Activated naive CD4-positive, alpha-beta T cell treated with anti-CD3 and anti-CD28 coated beads, Interleukin-2, amount 10 ng/mL, durations not matched to agents 7 days and 5 days (primary cell): Measurements from ENCODE around the gene HSPB7.
A peak's percentile ranks its signal among the peaks of the same experiment; 100 is the strongest.
"Not testable (repeated sequence)": the region's sequence is repeated elsewhere in the genome, so short reads cannot be mapped to it uniquely, and the experiment has no call there.

Source experiments
- CTCF ChIA-PET: fragments of 350-600 bp; sonication (Branson Sonifier 250); formaldehyde crosslinking; loops from one replicate; lab custom pipeline; 2021; ENCODE audit warnings: antibody characterized with exemption; lab: Charles Lee
- DNase-seq: peaks from one replicate; pipeline ENCODE4 v3.0.0-alpha.2; 2020
- H3K27ac Mint-ChIP-seq: one replicate; pipeline ENCODE4 v1.8.0; 2021; ENCODE audit warnings: mild to moderate bottlenecking, moderate library complexity, mixed read lengths
- H3K27me3 Mint-ChIP-seq: one replicate; pipeline ENCODE4 v1.8.0; 2021; ENCODE audit warnings: mild to moderate bottlenecking, mixed read lengths
- H3K36me3 Mint-ChIP-seq: one replicate; pipeline ENCODE4 v1.8.0; 2021; ENCODE audit warnings: mixed read lengths
- H3K4me1 Mint-ChIP-seq: one replicate; pipeline ENCODE4 v1.8.0; 2021; ENCODE audit warnings: mixed read lengths
- H3K4me3 Mint-ChIP-seq: one replicate; pipeline ENCODE4 v1.8.0; 2021; ENCODE audit warnings: mild to moderate bottlenecking, moderate library complexity, mixed read lengths
- H3K9me3 Mint-ChIP-seq: one replicate; pipeline ENCODE4 v1.8.0; 2021; ENCODE audit warnings: mixed read lengths

Gene HSPB7

DNA sequence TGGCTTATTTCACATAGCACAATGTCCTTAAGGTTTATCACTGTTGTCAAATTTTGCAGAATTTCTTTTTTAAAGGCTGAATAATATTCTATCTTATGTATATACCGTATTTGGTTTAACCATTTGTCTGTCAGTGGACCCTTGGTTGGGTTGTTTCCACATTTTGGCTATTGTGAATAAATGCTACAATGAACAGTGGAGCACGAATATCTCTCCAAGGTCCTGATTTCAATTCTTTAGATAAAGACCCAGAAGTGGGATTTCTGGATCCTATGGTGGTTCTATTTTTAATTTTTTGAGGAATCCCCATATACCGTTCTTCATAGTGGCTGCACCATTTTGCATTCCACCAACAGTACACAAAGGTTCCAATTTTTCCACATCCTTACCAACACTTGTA is 36.2 kb downstream of the HSPB7 start:
- CTCF ChIA-PET, result interaction anchor here (1.0 to 1.2 kb wide), 2 partner anchors 14 to 56 kb away, joined by 3 read pairs; no protein-coding TSS in a partner anchor
- DNase-seq, result no peak
- Mint-ChIP-seq H3K4me1 (peaks cover under 1% of the 10 kb centered on the region), H3K9me3 (peaks cover 2% of the 10 kb centered on the region), H3K27ac (no peak overlapping the region), H3K36me3 (peaks cover 1% of the 10 kb centered on the region), H3K4me3 (no peak overlapping the region), H3K27me3 (peaks cover 12% of the 10 kb centered on the region)

DNA sequence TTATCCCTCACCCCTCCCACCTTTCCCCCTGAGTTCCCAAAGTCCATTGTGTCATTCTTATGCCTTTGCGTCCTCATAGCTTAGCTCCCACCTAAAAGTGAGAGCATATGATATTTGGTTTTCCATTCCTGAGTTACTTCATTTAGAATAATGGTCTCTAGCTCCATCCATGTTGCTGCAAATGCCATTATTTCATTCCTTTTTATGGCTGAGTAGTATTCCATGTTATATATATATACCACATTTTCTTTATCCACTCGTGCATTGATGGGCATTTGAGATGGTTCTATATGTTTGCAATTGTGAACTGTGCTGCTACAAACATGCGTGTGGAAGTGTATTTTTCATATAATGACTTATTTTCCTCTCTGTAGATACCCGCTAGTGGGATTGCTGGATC is 39.9 kb downstream of the HSPB7 start:
- H3K27me3 Mint-ChIP-seq, H3K27ac Mint-ChIP-seq, H3K4me3 Mint-ChIP-seq, DNase-seq, H3K9me3 Mint-ChIP-seq, H3K36me3 Mint-ChIP-seq, CTCF ChIA-PET: not testable (repeated sequence)
- peaks cover 27% of the 10 kb centered on the region for H3K4me1 Mint-ChIP-seq

DNA sequence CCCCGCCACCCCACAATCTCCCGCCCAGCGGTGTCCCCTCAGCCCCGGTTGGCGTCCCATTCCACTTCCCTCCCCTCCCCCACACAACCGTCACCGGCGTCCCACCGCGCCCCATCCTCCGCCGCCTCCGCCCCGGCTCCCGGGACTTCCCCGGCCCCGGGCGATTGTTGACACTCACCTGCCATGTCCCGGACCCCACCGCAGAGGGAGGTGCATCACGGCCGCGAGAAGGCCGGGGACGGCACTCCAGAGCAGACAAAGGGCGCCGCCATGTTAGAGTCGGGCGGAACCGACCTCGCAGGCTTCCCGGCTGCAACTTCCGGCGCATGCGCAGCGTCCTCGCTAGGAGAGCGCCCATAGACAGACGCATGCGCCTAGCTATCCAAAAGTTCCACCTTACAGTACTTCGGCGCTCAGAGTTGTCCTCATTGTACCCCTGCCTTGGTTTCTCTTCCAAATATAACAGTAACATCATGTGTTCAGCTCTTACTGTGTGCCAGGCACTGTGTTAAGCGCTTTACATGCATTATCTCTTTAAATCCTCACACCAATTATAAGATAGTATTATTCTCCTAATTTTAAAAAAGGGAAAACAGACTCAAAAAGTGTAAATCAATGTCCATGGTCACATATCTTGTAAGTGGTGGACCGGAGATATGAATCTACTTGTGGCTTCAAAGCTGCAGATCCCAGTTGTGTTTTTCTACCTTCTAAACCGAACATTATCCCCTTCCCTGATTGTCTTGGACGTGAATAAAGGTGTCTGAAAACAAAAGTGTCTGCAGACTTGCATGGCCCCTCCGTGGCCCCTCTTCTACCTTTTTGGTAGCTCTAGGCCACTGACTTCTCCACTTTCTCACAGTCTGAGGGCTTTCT is 41.8 kb downstream of the HSPB7 start, which contains the start of gene ZBTB17:
Gene ZBTB17 (minus strand): TSS at position 297 of the 876 bp plus-strand sequence. CDS start 27,606 bp downstream, outside the sequence.
- H3K4me1 Mint-ChIP-seq, result peaks cover 31% of the 10 kb centered on the region
- peak; percentile 96 for DNase-seq
- H3K4me3 Mint-ChIP-seq, result peak within 1 kb of the TSS; percentile 89
- CTCF ChIA-PET, result interaction anchor here (0.5 to 1.5 kb wide), 5 partner anchors 16 to 161 kb away, joined by 3 to 10 read pairs (median 4); no protein-coding TSS in a partner anchor
- H3K27me3 Mint-ChIP-seq, result no peaks in the 10 kb centered on the region
- H3K27ac Mint-ChIP-seq, result peak within 1 kb of the TSS; percentile 86
- peaks cover 22% of the 10 kb centered on the region for H3K36me3 Mint-ChIP-seq
- H3K9me3 Mint-ChIP-seq, result peaks cover 5% of the 10 kb centered on the region

DNA sequence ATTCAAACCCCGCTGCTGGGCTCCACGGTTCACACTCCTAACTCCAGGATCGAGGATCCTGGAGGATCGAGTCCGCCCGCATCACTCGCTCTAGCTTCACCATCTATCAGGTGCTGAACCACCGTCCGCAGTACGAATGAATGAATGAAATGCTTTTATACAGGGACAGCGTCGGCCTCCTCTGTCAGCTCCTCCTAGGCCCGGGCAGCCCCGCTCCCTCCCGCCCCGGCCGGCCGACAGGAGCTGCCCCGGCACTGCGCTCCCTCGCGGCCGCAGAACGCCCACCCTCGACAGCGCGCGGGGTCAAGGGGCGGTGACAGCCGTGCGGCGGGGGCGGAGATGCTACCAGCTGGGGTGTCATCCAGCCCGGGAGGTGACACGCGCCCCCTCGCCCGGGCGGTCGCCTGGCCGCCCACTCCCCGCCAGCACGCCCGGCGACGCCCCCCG is 42.5 kb downstream of the HSPB7 start:
- CTCF ChIA-PET, result interaction anchor here (0.5 to 1.5 kb wide), 4 partner anchors 15 to 160 kb away, joined by 3 to 10 read pairs (median 4); no protein-coding TSS in a partner anchor
- H3K4me1 Mint-ChIP-seq, result peaks cover 33% of the 10 kb centered on the region

DNA sequence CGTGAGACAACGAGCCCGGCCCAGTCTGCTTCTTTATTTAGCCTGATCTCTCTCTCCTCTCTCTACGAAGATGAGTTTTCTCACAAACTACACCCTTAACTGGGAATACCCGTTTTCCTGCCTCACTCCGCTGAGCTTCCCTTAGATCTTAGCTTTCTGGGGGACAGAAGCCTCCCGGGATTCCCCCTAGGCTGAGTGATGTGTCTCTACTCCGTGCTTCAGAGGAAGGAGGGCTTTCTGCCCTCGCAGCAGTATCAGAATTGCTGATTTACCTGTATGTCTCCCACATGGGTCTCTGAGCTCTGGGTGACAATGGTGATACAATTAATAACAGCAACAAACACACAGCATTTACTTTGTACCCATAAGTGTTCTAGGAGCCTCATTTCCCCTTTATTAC is 43.0 kb downstream of the HSPB7 start:
- Mint-ChIP-seq H3K4me1 (peaks cover 33% of the 10 kb centered on the region), H3K27ac (peak overlapping the region; percentile 42), H3K27me3 (no peaks in the 10 kb centered on the region), H3K9me3 (peaks cover 5% of the 10 kb centered on the region), H3K36me3 (peaks cover 32% of the 10 kb centered on the region), H3K4me3 (peak overlapping the region; percentile 89)
- CTCF ChIA-PET, result no interaction called here
- DNase-seq, result no peak

More for the DNA sequence above, 42.5 kb downstream of the HSPB7 start:
- H3K27me3 Mint-ChIP-seq, result no peaks in the 10 kb centered on the region
- peak overlapping the region; percentile 89 for H3K4me3 Mint-ChIP-seq
- H3K36me3 Mint-ChIP-seq, result peaks cover 27% of the 10 kb centered on the region
- DNase-seq, result peak; percentile 78
- peaks cover 5% of the 10 kb centered on the region for H3K9me3 Mint-ChIP-seq
- peak overlapping the region; percentile 42 for H3K27ac Mint-ChIP-seq

DNA sequence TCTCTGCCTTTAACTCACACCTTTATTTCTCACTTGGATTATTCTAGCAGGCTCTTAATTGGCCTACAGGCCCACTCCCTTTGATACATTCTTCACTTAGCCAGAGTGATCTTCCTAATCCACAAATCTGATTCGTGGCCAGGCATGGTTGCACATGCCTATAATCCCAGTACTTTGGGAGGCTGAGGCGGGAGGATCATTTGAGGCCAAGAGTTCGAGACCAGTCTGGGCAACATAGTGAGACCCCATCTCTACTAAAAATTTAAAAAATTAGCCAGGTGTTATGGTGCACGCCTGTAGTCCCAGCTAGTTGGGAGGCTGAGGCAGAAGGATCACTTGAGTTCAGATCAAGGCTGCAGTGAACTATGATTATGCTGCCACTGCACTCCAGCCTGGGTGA is 44.1 kb downstream of the HSPB7 start:
- Mint-ChIP-seq H3K36me3 (peaks cover 37% of the 10 kb centered on the region), H3K27ac (no peak overlapping the region), H3K27me3 (no peaks in the 10 kb centered on the region), H3K4me3 (no peak overlapping the region), H3K9me3 (peaks cover 5% of the 10 kb centered on the region), H3K4me1 (peaks cover 33% of the 10 kb centered on the region)
- DNase-seq, result no peak
- CTCF ChIA-PET, result interaction anchor here (1.0 kb wide), 1 partner anchor 10 kb away, joined by 3 read pairs; no protein-coding TSS in a partner anchor

DNA sequence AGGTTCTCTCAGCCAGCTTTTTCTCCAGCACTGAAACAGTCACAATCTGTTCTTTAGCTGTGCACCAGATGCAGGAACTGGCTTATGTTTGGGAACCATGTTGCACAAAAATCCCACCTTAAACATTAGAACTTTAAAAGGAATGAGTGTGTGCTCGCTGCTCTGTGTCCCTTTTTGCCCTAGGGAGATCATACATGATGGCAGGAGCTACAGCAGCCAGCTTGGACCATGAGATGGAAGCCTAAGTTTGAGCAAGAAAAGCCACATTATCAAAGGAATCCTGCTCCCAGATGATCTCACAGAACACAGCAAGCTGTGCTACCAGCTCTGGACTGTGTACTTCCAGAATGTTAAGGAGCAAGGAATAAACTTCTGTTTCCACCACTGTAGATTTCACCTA is 45.4 kb downstream of the HSPB7 start:
- H3K4me3 Mint-ChIP-seq, result no peak overlapping the region
- no peak for DNase-seq
- H3K4me1 Mint-ChIP-seq, result peaks cover 44% of the 10 kb centered on the region
- peaks cover 5% of the 10 kb centered on the region for H3K9me3 Mint-ChIP-seq
- H3K27me3 Mint-ChIP-seq, result no peaks in the 10 kb centered on the region
- CTCF ChIA-PET, result no interaction called here
- peaks cover 46% of the 10 kb centered on the region for H3K36me3 Mint-ChIP-seq
- H3K27ac Mint-ChIP-seq, result no peak overlapping the region

DNA sequence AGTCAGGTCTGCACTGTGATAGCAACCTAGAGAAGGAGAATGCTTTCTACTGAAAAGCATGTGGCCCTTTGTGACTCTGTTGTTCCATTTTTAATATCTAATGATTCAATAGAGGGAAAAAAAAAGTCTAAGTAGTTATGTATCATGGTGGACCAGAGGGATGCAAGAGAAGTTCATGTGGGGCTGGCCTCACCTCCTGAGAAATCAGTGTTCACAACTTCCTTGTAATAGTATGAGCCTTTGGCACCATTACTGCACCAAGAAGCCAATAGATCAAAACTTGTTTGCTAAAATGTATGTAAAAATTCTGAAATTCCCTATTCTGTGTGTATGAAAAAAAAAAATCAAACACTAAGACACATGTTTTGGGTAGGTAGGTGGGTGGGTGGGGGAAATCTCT is 46.9 kb downstream of the HSPB7 start:
- CTCF ChIA-PET, result no interaction called here
- DNase-seq, result no peak
- Mint-ChIP-seq H3K9me3 (no peaks in the 10 kb centered on the region), H3K4me3 (no peak overlapping the region), H3K36me3 (peaks cover 51% of the 10 kb centered on the region), H3K4me1 (peaks cover 51% of the 10 kb centered on the region), H3K27ac (no peak overlapping the region), H3K27me3 (no peaks in the 10 kb centered on the region)

DNA sequence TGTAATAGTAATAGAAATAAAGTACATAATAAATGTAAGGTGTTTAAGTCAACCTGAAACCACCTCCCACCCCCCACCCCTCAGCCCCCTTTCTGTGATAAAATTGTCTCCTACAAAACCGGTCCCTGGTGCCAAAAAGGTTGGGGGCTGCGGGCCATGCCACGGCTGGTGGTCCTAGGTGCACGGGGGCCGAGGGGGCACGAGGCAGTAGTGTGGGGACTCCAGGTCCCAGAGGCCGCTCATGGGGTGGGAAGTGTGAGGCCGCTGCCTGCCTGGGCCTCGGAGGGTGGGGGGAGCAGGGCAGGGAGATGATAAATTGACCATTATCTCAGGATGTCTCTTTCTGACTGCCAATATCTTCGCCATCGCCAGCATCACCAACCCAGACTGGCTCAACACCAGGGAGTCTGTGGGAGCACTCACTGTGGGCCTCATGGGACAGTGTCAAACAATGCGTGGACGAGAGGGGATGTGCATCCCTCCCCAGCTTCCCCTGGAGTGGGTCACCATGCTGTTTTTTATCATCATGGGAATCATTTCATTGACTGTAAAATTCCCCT is 48.4 kb downstream of the HSPB7 start:
- CTCF ChIA-PET, result no interaction called here
- no peak for DNase-seq

DNA sequence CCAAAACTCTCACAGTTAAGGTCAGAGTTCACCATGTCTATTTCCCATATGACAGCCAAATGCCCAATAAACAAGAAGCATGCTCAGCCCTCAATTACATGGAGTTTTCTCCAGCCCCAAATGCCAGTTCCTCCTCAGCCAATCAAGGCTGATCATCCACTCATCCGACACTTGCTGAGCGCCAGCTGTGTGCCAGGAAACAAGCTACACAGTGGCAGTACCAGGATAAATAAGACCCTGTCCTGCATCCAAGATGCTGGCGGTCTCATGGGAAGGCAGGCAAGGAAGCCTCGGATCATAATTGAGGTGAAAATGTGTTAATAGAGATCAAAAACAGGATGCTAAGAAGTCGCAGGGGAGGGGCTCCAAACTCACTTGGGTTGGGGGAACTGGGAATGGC is 49.7 kb downstream of the HSPB7 start:
- no peak for DNase-seq
- CTCF ChIA-PET, result no interaction called here
- Mint-ChIP-seq H3K4me3 (no peak overlapping the region), H3K36me3 (peaks cover 56% of the 10 kb centered on the region), H3K4me1 (peaks cover 59% of the 10 kb centered on the region), H3K27ac (no peak overlapping the region), H3K27me3 (no peaks in the 10 kb centered on the region), H3K9me3 (no peaks in the 10 kb centered on the region)

More for the DNA sequence above, 48.4 kb downstream of the HSPB7 start:
- peaks cover 58% of the 10 kb centered on the region for H3K36me3 Mint-ChIP-seq
- H3K4me1 Mint-ChIP-seq, result peaks cover 54% of the 10 kb centered on the region
- H3K9me3 Mint-ChIP-seq, result no peaks in the 10 kb centered on the region
- H3K4me3 Mint-ChIP-seq, result no peak overlapping the region
- H3K27me3 Mint-ChIP-seq, result no peaks in the 10 kb centered on the region
- H3K27ac Mint-ChIP-seq, result no peak overlapping the region

DNA sequence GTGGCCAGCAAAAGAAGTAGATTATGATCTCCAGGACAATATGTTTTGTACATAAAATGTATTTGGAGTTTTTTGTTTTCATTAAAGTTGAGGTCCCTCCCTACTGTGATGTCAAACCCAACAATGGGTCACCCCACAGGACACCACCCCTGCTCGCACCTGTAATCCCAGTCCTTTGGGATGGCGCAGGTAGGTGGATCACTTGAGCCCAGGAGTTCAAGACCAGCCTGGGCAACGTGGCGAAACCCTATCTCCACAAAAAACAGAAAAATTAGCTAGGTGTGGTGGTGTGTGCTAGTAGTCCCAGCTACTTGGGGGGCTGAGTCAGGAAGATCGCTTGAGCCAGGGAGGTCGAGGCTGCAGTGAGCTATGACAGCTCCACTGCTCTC is 50.9 kb downstream of the HSPB7 start:
- H3K4me1 Mint-ChIP-seq, result peaks cover 57% of the 10 kb centered on the region
- no peaks in the 10 kb centered on the region for H3K27me3 Mint-ChIP-seq
- DNase-seq, result no peak
- peaks cover 45% of the 10 kb centered on the region for H3K36me3 Mint-ChIP-seq
- H3K9me3 Mint-ChIP-seq, result no peaks in the 10 kb centered on the region
- peak overlapping the region; percentile 42 for H3K27ac Mint-ChIP-seq
- CTCF ChIA-PET, result no interaction called here
- H3K4me3 Mint-ChIP-seq, result no peak overlapping the region

DNA sequence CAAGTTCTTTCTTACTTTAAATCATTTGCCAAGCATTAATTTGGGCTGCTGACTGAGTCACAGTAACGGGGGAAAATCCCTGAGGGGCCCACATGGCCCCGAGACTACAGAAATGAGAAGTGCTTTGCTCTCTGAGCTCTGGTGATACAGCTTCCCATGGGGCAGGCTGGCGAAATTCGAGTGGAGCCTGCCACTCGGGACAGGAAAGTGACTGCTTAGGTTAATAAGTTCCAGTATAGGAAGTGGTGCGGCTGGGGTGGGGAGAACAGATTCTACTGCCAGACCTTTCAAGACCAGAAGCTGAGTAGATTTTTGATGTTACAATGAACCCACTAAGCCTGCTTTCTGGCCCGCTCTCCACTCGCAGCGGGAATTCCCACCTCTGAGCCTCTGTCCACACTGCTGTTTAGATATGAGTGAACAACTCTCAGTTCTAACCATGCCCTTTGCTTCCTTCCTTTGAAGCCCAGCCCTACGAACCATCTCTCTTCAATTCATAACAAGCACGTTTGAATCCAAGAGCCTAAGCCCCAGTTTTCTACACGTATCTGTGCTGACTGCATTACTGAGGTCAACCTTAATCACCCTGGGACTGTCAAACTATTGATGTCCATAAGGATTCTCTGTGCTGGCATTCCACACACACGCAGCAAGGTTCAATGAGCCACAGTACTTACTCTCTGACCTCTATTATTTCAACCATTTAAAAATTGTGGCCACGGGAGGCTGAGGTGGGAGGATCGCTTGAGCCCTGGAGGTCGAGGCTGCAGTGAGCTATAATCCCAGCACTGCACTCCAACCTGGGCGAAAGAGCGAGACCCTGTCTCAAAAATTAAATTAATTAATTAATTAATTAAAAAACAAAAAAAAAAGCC is 51.5 kb downstream of the HSPB7 start:
- H3K27ac Mint-ChIP-seq, result peak overlapping the region; percentile 86
- H3K4me1 Mint-ChIP-seq, result peaks cover 56% of the 10 kb centered on the region
- CTCF ChIA-PET, result interaction anchor here (0.6 kb wide), 1 partner anchor 341 kb away, joined by 4 read pairs; no protein-coding TSS in a partner anchor
- H3K36me3 Mint-ChIP-seq, result peaks cover 43% of the 10 kb centered on the region
- peak overlapping the region; percentile 39 for H3K4me3 Mint-ChIP-seq
- H3K27me3 Mint-ChIP-seq, result no peaks in the 10 kb centered on the region
- H3K9me3 Mint-ChIP-seq, result no peaks in the 10 kb centered on the region
- DNase-seq, result peak; percentile 69

DNA sequence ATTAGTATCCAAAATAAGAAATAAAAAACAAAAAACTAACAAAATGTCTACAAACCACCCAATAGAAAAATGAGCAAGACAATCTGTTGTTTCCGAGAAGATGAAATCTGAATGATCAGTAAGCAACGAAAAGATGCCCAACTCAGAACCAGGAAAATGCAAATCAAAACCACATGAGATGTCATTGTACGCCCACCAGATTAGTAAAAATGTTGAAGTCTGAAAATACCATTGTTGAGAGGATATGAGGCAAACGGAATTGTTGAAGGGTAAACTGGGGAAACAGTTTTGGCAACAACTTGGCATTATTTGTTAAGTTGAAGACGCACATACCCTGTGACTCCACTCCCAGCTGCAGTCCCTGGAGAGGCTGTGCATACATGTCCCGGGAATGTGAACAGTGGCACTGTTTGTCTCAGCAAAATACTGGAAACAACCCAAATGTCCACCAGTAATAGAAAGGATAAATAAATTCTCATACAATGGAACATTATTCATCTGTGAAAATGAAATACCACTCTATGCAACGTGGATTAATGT is 52.5 kb downstream of the HSPB7 start:
- H3K27me3 Mint-ChIP-seq, result no peaks in the 10 kb centered on the region
- CTCF ChIA-PET, result no interaction called here
- peaks cover 54% of the 10 kb centered on the region for H3K4me1 Mint-ChIP-seq
- H3K4me3 Mint-ChIP-seq, result no peak overlapping the region
- peak overlapping the region; percentile 86 for H3K27ac Mint-ChIP-seq
- DNase-seq, result no peak
- H3K9me3 Mint-ChIP-seq, result no peaks in the 10 kb centered on the region
- H3K36me3 Mint-ChIP-seq, result peaks cover 37% of the 10 kb centered on the region
